SU-DHL-6 (cell line): ENCODE measurements around the gene MPRIP.
"Not testable (repeated sequence)": the region's sequence is repeated elsewhere in the genome, so short reads cannot be mapped to it uniquely, and the experiment has no call there.

Experiments used
- H2AFZ ChIP-seq: fragments of 200-600 bp; sonication (generic); 2 replicates; pipeline ENCODE4 v1.6.1; 2014; ENCODE audit warnings: low read depth, mild to moderate bottlenecking, moderate library complexity, mixed read lengths, antibody characterized with exemption, low read length; ENCODE audit not compliant: severe bottlenecking
- H3F3A ChIP-seq: fragments of 200-600 bp; shearing (Covaris generic); 2 replicates; pipeline ENCODE4 v1.6.0; 2016; ENCODE audit warnings: antibody characterized with exemption, mild to moderate bottlenecking; ENCODE audit not compliant: insufficient read depth
- H3K27ac ChIP-seq: fragments of 200-600 bp; sonication (generic); 2 replicates; pipeline ENCODE4 v1.5.1; 2016; ENCODE audit warnings: low read depth, mild to moderate bottlenecking, low read length, moderate library complexity, mixed read lengths
- H3K27me3 ChIP-seq: fragments of 200-600 bp; sonication (generic), shearing (Covaris generic); 2 replicates; pipeline ENCODE4 v1.6.0; 2014; ENCODE audit warnings: mild to moderate bottlenecking, low read length
- H3K36me3 ChIP-seq: fragments of 200-600 bp; sonication (generic); 2 replicates; pipeline ENCODE4 v1.6.1; 2014; ENCODE audit warnings: mild to moderate bottlenecking, low read length, mixed read lengths
- H3K4me2 ChIP-seq: fragments of 300-600, 200-600 bp; shearing (Covaris generic), sonication (generic); 2 replicates; pipeline ENCODE4 v1.6.0; 2014; ENCODE audit warnings: low read length, low read depth, mild to moderate bottlenecking; ENCODE audit not compliant: poor library complexity, severe bottlenecking
- H3K4me3 ChIP-seq: fragments of 200-600 bp; sonication (generic); 2 replicates; pipeline ENCODE4 v1.5.1; 2014; ENCODE audit warnings: antibody characterized with exemption, low read length, mild to moderate bottlenecking, mixed read lengths; ENCODE audit not compliant: insufficient read depth, poor library complexity, severe bottlenecking
- H3K79me2 ChIP-seq: fragments of 200-600 bp; sonication (generic); 2 replicates; pipeline ENCODE4 v1.6.1; 2014; ENCODE audit warnings: mild to moderate bottlenecking, low read length, moderate library complexity; ENCODE audit not compliant: insufficient read depth
- H3K9ac ChIP-seq: fragments of 200-600 bp; sonication (generic); 2 replicates; pipeline ENCODE4 v1.7.0; 2014; ENCODE audit warnings: mild to moderate bottlenecking, low read length
- H3K9me2 ChIP-seq: fragments of 200-600 bp; sonication (generic); replicated peaks from 2 replicates; pipeline ENCODE4 v1.6.1; 2014; ENCODE audit warnings: low read length; ENCODE audit not compliant: insufficient read depth
- H3K9me3 ChIP-seq: fragments of 200-600 bp; sonication (generic); 2 replicates; pipeline ENCODE4 v1.6.1; 2014; ENCODE audit warnings: low read length, mixed read lengths; ENCODE audit not compliant: insufficient read depth
- H4K20me1 ChIP-seq: fragments of 200-600 bp; sonication (generic); 2 replicates; pipeline ENCODE4 v1.6.1; 2014; ENCODE audit warnings: low read depth, mild to moderate bottlenecking, antibody characterized with exemption, low read length, moderate library complexity, mixed read lengths
- EZH2phosphoT487 ChIP-seq: fragments of 200-600 bp; sonication (generic), shearing (Covaris generic); conservative IDR thresholded peaks from 2 replicates; pipeline ENCODE4 v1.6.1; 2018; ENCODE audit warnings: mild to moderate bottlenecking, antibody characterized with exemption, low read length, moderate library complexity, mixed read lengths
- TF ChIP-seq, protein P1 (sequence below): fragments of 200-600 bp; sonication (generic); IDR thresholded peaks from one replicate; pipeline ENCODE4 v1.5.1; 2017; ENCODE audit warnings: antibody characterized with exemption, mild to moderate bottlenecking, low read length, moderate library complexity; ENCODE audit not compliant: insufficient read depth, poor library complexity, severe bottlenecking

MPRIP gene

DNA sequence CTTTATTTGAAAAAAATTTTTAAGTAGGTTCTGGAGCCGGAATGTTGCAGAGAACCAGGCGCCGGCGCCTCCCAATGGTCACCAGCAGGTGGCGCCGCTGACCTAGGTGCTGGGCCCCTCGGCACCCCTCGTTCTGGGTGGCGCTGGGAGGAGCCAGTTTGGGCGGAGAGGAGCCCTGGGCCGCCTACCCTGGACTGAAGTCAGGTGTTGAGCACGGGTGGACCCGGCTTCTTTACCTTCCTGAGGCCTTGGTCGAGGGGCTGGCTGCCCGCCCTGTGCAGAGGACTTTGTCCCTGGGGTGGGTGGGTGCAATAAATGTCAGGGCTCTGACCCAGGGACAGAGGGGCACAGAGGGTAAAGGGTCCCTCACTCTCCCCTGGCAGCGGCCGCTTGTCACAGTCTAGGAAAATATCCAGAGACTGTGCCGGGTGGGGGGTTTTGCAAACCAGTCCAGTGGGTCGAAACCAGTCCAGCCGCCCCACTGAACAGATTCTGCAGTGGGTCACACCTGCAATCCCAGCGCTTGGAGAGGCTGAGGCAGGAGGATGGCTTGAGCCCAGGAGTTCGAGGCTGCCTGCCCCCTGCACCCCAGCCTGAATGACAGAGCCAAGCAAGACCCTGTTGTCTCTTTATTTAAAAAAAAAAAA, 40.3 kb upstream of the MPRIP start:
- Histone ChIP-seq H3K36me3 (no peaks in the 10 kb centered on the region), H3K9me2 (no peaks in the 10 kb centered on the region), H3K4me3 (no peak overlapping the region), H3K27ac (no peak overlapping the region), H3K4me2 (no peak overlapping the region), H4K20me1 (no peaks in the 10 kb centered on the region), H3F3A (no peaks in the 10 kb centered on the region), H3K27me3 (no peaks in the 10 kb centered on the region), H2AFZ (no peak overlapping the region), H3K79me2 (no peaks in the 10 kb centered on the region), H3K9me3 (no peaks in the 10 kb centered on the region), H3K9ac (no peak overlapping the region)
- no peak for TF ChIP-seq EZH2phosphoT487
- TF ChIP-seq, protein P1, sequence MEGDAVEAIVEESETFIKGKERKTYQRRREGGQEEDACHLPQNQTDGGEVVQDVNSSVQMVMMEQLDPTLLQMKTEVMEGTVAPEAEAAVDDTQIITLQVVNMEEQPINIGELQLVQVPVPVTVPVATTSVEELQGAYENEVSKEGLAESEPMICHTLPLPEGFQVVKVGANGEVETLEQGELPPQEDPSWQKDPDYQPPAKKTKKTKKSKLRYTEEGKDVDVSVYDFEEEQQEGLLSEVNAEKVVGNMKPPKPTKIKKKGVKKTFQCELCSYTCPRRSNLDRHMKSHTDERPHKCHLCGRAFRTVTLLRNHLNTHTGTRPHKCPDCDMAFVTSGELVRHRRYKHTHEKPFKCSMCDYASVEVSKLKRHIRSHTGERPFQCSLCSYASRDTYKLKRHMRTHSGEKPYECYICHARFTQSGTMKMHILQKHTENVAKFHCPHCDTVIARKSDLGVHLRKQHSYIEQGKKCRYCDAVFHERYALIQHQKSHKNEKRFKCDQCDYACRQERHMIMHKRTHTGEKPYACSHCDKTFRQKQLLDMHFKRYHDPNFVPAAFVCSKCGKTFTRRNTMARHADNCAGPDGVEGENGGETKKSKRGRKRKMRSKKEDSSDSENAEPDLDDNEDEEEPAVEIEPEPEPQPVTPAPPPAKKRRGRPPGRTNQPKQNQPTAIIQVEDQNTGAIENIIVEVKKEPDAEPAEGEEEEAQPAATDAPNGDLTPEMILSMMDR: peak; percentile 94

DNA sequence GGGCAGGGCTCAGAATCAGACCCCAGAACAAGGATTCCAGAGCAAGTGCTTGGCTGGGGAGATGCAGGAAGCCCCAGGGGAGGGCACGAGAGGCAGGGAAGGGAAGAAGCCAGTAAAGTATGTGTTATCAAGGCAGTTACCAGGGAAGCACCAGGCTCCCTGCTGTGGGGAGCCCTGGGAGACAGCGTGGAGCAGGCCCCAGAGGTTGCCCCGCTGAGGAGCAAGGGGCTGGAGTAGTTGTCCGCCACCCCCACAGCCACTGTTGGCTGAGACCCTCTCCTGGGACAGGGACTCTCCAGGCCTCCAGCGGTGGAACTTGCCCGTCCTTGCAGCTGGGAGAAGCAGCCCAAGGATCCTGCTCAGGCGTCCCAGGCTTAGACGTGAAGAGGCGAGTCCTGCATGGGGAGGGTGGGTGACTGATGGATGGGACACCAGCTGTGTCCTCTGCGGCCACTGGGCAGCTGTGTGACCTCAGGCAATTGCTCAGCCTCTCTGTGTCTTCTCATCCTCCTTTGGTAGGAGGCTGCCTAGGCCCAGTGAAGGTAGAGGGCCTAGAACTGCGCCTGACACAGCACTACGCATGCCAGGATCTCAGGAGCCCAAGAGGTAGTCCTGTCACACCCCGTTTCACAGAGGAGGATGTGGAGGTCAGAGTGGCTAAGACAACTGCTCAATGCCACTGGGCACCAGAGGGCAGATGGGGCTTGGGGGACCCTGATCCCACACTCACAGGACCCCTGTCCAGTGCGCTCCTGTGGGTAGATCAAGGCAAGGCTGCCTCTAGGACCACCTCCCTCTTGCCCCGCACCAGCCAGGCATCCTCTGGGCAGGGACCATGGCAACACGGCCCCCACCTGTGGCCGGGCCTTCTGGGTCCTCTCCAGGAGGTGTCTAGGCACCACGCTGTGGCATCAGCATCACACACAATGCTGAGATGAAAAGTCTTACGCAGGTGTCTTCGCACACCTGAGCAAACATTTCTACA, 39.2 kb upstream of the MPRIP start:
- H3K79me2 ChIP-seq, H3K36me3 ChIP-seq, H3F3A ChIP-seq, H3K9me3 ChIP-seq, H2AFZ ChIP-seq, H3K4me2 ChIP-seq, H3K27ac ChIP-seq, H3K9ac ChIP-seq, H3K27me3 ChIP-seq, H3K4me3 ChIP-seq, H3K9me2 ChIP-seq, H4K20me1 ChIP-seq: not testable (repeated sequence)

DNA sequence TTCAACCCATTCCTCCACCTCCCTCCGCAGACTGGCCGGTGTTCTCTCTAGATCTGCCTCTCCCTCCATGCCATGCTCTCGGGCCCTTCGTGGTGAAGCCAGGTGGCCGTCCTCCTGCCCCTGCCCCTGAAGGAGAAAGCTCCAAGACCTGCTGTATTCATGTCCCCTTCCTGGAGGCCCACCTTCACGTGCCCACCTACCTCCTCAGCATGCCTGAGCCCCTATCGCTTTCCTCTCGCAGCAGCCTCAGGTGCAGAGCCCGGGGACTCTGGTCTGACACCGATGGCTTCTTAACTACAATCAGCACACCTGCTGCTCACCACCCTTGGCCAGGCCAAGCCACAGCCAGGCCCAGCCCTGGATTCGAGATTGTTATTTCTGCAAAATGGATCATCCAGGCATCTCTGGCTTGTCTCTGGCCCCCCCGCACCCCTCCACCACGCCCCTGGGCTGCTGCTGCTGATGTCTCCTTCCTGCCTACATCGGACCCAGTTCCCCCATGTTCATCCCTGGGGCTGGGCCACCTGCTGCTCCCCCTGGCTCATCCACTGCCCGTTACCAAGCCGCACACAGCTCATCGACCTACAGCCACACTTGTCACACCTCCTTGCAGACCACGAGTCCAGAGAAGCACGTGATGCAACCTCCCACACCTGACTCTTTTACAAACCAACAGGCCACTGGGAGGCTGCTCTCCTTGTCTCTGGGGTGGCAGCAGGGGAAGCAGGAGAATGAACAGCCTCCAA, 37.8 kb upstream of the MPRIP start:
- H3K79me2 ChIP-seq: no peaks in the 10 kb centered on the region
- H3K27me3 ChIP-seq: no peaks in the 10 kb centered on the region
- no peak overlapping the region for H3K4me3 ChIP-seq
- H3K9ac ChIP-seq: no peak overlapping the region
- no peak overlapping the region for H3K4me2 ChIP-seq
- H3K9me3 ChIP-seq: no peaks in the 10 kb centered on the region
- H3K9me2 ChIP-seq: no peaks in the 10 kb centered on the region
- TF ChIP-seq, protein P1: no peak
- TF ChIP-seq EZH2phosphoT487: no peak
- H3K36me3 ChIP-seq: no peaks in the 10 kb centered on the region
- no peaks in the 10 kb centered on the region for H4K20me1 ChIP-seq
- no peak overlapping the region for H3K27ac ChIP-seq
- H2AFZ ChIP-seq: no peak overlapping the region
- no peaks in the 10 kb centered on the region for H3F3A ChIP-seq

DNA sequence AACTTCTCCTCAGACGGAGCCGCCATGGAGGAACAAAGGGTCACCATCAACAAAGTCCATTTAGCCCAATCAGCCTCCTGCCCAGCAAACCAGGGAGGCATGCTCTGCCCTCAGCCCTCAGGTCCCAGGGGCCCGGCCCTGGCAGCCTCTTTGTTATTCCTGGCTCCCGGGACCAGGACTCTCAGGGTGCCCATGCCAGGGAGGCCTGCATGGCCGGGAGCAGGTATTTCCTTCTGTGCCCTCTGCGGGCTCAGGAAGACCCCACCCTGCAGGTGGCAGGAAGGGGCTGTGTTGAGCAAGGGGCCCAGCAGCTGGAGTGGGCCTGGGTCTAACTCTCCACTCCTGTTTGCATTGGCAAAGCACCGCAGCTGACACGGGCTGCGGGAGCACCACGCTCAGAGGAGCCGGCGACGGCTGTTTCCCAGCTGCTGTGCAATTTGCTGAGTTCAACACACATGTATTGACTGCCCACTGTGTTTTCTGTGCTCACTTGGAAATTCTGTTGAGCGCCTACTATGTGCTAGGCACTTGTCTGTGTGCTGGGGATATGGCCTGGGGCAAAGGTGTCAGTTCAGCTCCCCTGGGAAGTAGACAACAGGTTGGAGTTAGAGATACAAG, 37.2 kb upstream of the MPRIP start:
- H4K20me1 ChIP-seq, H3K36me3 ChIP-seq, H3K9me3 ChIP-seq, H3F3A ChIP-seq, H2AFZ ChIP-seq, H3K4me3 ChIP-seq, H3K79me2 ChIP-seq, H3K27ac ChIP-seq, H3K9ac ChIP-seq, H3K9me2 ChIP-seq, H3K4me2 ChIP-seq, H3K27me3 ChIP-seq: not testable (repeated sequence)

DNA sequence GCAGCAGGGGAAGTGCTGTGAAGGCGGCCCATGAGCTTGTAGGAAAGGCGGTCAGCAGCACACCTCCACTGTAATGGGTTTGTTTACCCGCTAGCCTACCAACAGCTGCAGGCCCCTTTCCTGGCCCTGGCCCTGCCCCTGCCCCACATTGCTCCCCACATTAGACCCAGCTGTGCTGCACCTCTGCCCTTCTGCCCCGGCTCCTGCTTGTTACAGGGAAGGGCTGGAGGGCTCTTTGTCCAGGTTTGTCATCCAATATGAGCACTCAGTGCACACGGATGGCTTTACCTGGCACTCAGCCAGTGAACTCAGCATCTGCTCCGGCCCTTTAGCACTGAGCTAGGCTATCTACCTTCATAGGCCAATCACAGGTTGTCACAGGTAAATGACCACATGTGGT, 34.4 kb upstream of the MPRIP start:
- H3K9me2 ChIP-seq, H3F3A ChIP-seq, H3K4me3 ChIP-seq, H3K27ac ChIP-seq, H3K27me3 ChIP-seq, H3K36me3 ChIP-seq, H3K9me3 ChIP-seq, H3K4me2 ChIP-seq, H2AFZ ChIP-seq, H3K9ac ChIP-seq, H4K20me1 ChIP-seq, H3K79me2 ChIP-seq: not testable (repeated sequence)
